GM19455 (cell line): Measurements from ENCODE around the gene ST3GAL5.

Experiments used
- ATAC-seq: cut with Tn5 transposase; IDR thresholded peaks from one replicate; pipeline ENCODE4 v1.9.1; 2021; ENCODE audit not compliant: unreplicated experiment

ST3GAL5 gene

GRCh38 chr2:85867556-85868292, 21.1 kb downstream of the ST3GAL5 start:
- ATAC-seq = no peak

- no peak for ATAC-seq
These were observed 21.7 kb downstream of the ST3GAL5 start for GRCh38 chr2:85867121-85867520.

- ATAC-seq = no peak
These were observed 22.6 kb downstream of the ST3GAL5 start for GRCh38 chr2:85866165-85866659.

- ATAC-seq = peak; percentile 79
These were observed 23.1 kb downstream of the ST3GAL5 start for GRCh38 chr2:85865539-85866164.

- ATAC-seq = no peak
These were observed 24.1 kb downstream of the ST3GAL5 start for GRCh38 chr2:85864654-85865053.

- no peak for ATAC-seq
These were observed 26.4 kb downstream of the ST3GAL5 start for GRCh38 chr2:85862426-85862825.

- no peak for ATAC-seq
These were observed 27.1 kb downstream of the ST3GAL5 start for GRCh38 chr2:85861650-85862049.

- ATAC-seq = no peak
These were observed 27.6 kb downstream of the ST3GAL5 start for GRCh38 chr2:85861180-85861579.

GRCh38 chr2:85858841-85859240, 29.9 kb downstream of the ST3GAL5 start:
- ATAC-seq = no peak

GRCh38 chr2:85854897-85855296, 33.9 kb downstream of the ST3GAL5 start:
- ATAC-seq = no peak

GRCh38 chr2:85854166-85854509, 34.7 kb downstream of the ST3GAL5 start:
- ATAC-seq = peak; percentile 14

GRCh38 chr2:85853499-85854165, 35.2 kb downstream of the ST3GAL5 start:
- peak; percentile 38 for ATAC-seq

- ATAC-seq = peak; percentile 75
These were observed 35.8 kb downstream of the ST3GAL5 start for GRCh38 chr2:85852937-85853498.

- ATAC-seq = no peak
These were observed 36.5 kb downstream of the ST3GAL5 start for GRCh38 chr2:85852152-85852840.

- ATAC-seq = no peak
These were observed 37.3 kb downstream of the ST3GAL5 start for GRCh38 chr2:85851253-85852151.

GRCh38 chr2:85850451-85850850, 38.3 kb downstream of the ST3GAL5 start:
- ATAC-seq = no peak

- ATAC-seq = no peak
These were observed 41.7 kb downstream of the ST3GAL5 start for GRCh38 chr2:85847051-85847588.

GRCh38 chr2:85846411-85846810, 42.4 kb downstream of the ST3GAL5 start:
- ATAC-seq = no peak

- ATAC-seq = no peak
These were observed 44.3 kb downstream of the ST3GAL5 start for GRCh38 chr2:85844486-85844885.

GRCh38 chr2:85843543-85843942, 45.2 kb downstream of the ST3GAL5 start:
- no peak for ATAC-seq
